Duodenal mucosa (tissue), 2 donors: ENCODE data around the gene LPAR3.

ENCODE experiments used
- H3K27ac ChIP-seq: one replicate; pipeline ENCODE4 v1.7.0; 2013; ENCODE audit warnings: low read depth, low read length
- H3K27me3 ChIP-seq, 2 donors: one replicate each; pipeline ENCODE4 v1.7.0; 2013; ENCODE audit warnings: low read length in 2 of 2, control low read depth in 1 of 2; ENCODE audit not compliant: insufficient read depth in 2 of 2, control insufficient read depth in 1 of 2
- H3K36me3 ChIP-seq, 2 donors: one replicate each; pipeline ENCODE4 v1.7.0; 2013; ENCODE audit warnings: low read length in 2 of 2, control low read depth in 1 of 2; ENCODE audit not compliant: insufficient read depth in 2 of 2, control insufficient read depth in 1 of 2
- H3K4me1 ChIP-seq, 2 donors: one replicate each; pipeline ENCODE4 v1.7.0; 2013; ENCODE audit warnings: low read length in 2 of 2, control low read depth in 1 of 2; ENCODE audit not compliant: insufficient read depth in 2 of 2, control insufficient read depth in 1 of 2
- H3K4me3 ChIP-seq, 2 donors: one replicate each; pipeline ENCODE4 v1.7.0; 2013; ENCODE audit warnings: low read length in 2 of 2, low read depth in 1 of 2
- H3K9ac ChIP-seq, 2 donors: one replicate each; pipeline ENCODE4 v1.7.0; 2013; ENCODE audit warnings: low read length in 2 of 2, low read depth in 1 of 2
- H3K9me3 ChIP-seq, 2 donors: one replicate each; pipeline ENCODE4 v1.7.0; 2013; ENCODE audit warnings: low read length in 2 of 2, control low read depth in 1 of 2; ENCODE audit not compliant: control insufficient read depth in 1 of 2

LPAR3 gene

GRCh38 chr1:84770481-84770880, 122.5 kb downstream of the LPAR3 start:
- H3K9me3 ChIP-seq: no peaks in the 10 kb centered on the region
- H3K27me3 ChIP-seq: peaks cover 0 to 6% of the 10 kb centered on the region in 2 donors
- H3K27ac ChIP-seq: no peak overlapping the region
- no peak overlapping the region for H3K9ac ChIP-seq
- no peak overlapping the region for H3K4me3 ChIP-seq
- H3K4me1 ChIP-seq: peaks cover 0 to 5% of the 10 kb centered on the region in 2 donors
- H3K36me3 ChIP-seq: no peaks in the 10 kb centered on the region

GRCh38 chr1:84769636-84770035, 123.4 kb downstream of the LPAR3 start:
- H3K4me1 ChIP-seq: peaks cover 0 to 5% of the 10 kb centered on the region in 2 donors
- H3K9me3 ChIP-seq: no peaks in the 10 kb centered on the region
- peaks cover 0 to 8% of the 10 kb centered on the region in 2 donors for H3K27me3 ChIP-seq

GRCh38 chr1:84768634-84769033, 124.4 kb downstream of the LPAR3 start:
- Histone ChIP-seq H3K27ac (no peak overlapping the region), H3K4me1 (peaks cover 0 to 5% of the 10 kb centered on the region in 2 donors), H3K9ac (no peak overlapping the region), H3K36me3 (no peaks in the 10 kb centered on the region), H3K4me3 (no peak overlapping the region), H3K9me3 (no peaks in the 10 kb centered on the region), H3K27me3 (peaks cover 0 to 10% of the 10 kb centered on the region in 2 donors)

More at GRCh38 chr1:84769636-84770035, 123.4 kb downstream of the LPAR3 start:
- Histone ChIP-seq H3K27ac (no peak overlapping the region), H3K4me3 (no peak overlapping the region), H3K9ac (no peak overlapping the region), H3K36me3 (no peaks in the 10 kb centered on the region)

- Histone ChIP-seq H3K27me3 (peaks cover 0 to 7% of the 10 kb centered on the region in 2 donors), H3K4me1 (peaks cover 0 to 4% of the 10 kb centered on the region in 2 donors), H3K9me3 (no peaks in the 10 kb centered on the region), H3K27ac (no peak overlapping the region), H3K4me3 (no peak overlapping the region), H3K36me3 (no peaks in the 10 kb centered on the region), H3K9ac (no peak overlapping the region)
Observed at GRCh38 chr1:84763912-84764680, 128.9 kb downstream of the LPAR3 start.

- no peak overlapping the region for H3K9ac ChIP-seq
- peaks cover 0 to 12% of the 10 kb centered on the region in 2 donors for H3K4me1 ChIP-seq
- H3K9me3 ChIP-seq: no peaks in the 10 kb centered on the region
- H3K36me3 ChIP-seq: no peaks in the 10 kb centered on the region
- H3K27me3 ChIP-seq: peaks cover 0 to 4% of the 10 kb centered on the region in 2 donors
- H3K27ac ChIP-seq: no peak overlapping the region
- H3K4me3 ChIP-seq: no peak overlapping the region
Observed at GRCh38 chr1:84762664-84763063, 130.3 kb downstream of the LPAR3 start.
